SU-DHL-6 (cell line): Measurements from ENCODE around the gene DNAH17.

Experiments
- EZH2phosphoT487 ChIP-seq: fragments of 200-600 bp; sonication (generic), shearing (Covaris generic); conservative IDR thresholded peaks from 2 replicates; pipeline ENCODE4 v1.6.1; 2018; ENCODE audit warnings: mild to moderate bottlenecking, antibody characterized with exemption, low read length, moderate library complexity, mixed read lengths
- TF ChIP-seq, protein P1 (sequence below): fragments of 200-600 bp; sonication (generic); IDR thresholded peaks from one replicate; pipeline ENCODE4 v1.5.1; 2017; ENCODE audit warnings: antibody characterized with exemption, mild to moderate bottlenecking, low read length, moderate library complexity; ENCODE audit not compliant: insufficient read depth, poor library complexity, severe bottlenecking

DNA sequence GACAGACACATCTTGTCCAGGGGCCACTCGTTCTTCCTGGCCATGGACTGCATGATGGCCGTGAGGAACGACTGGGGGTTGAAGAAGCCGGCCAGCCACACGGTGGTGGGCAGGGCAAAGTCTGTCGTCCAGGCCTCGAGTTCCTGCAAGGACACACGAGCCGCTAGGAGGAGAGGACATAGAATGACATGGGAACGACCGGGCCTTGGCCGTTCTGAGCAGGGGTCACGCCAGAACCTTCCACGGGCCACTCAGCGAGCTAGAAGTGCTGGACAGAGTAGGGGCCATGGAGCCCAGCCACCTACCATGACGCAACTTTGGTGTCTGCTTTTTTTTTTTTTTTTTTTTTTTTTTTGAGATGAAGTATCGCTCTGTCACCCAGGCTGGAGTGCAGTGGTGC, 151.8 kb downstream of the DNAH17 start:
- TF ChIP-seq, protein P1, sequence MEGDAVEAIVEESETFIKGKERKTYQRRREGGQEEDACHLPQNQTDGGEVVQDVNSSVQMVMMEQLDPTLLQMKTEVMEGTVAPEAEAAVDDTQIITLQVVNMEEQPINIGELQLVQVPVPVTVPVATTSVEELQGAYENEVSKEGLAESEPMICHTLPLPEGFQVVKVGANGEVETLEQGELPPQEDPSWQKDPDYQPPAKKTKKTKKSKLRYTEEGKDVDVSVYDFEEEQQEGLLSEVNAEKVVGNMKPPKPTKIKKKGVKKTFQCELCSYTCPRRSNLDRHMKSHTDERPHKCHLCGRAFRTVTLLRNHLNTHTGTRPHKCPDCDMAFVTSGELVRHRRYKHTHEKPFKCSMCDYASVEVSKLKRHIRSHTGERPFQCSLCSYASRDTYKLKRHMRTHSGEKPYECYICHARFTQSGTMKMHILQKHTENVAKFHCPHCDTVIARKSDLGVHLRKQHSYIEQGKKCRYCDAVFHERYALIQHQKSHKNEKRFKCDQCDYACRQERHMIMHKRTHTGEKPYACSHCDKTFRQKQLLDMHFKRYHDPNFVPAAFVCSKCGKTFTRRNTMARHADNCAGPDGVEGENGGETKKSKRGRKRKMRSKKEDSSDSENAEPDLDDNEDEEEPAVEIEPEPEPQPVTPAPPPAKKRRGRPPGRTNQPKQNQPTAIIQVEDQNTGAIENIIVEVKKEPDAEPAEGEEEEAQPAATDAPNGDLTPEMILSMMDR: no peak
- no peak for TF ChIP-seq EZH2phosphoT487
